T-cell (primary cell): ENCODE measurements around the gene EVI5L. TPM values are rescaled to one million over a fixed set of nuclear protein-coding genes. Genes with fewer than 3 reads are reported as not detected.

ENCODE experiments used
- ATAC-seq, 4 experiments: fragments of 200-7000 bp in 3 of 4; fragments of 150-1000 bp in 1 of 4; cut with Tn5 transposase; replicated peaks in 1 of 4; 1 replicate in 3 of 4; 2 replicates in 1 of 4; pipeline ENCODE4 v1.10.0; 2021; ENCODE audit warnings: moderate library complexity in 3 of 4, mild to moderate bottlenecking in 2 of 4, moderate number of reproducible peaks in 1 of 4
- CTCF ChIA-PET, 2 donors: fragments of 300-600 bp; sonication (Branson Sonifier 250); formaldehyde crosslinking; loops; one replicate each; lab custom pipeline; 2022; ENCODE audit warnings: antibody characterized with exemption in 2 of 2; lab: Charles Lee
- POLR2A ChIA-PET, 2 donors: fragments of 300-600 bp; sonication (Branson Sonifier 250); formaldehyde crosslinking; loops; one replicate each; lab custom pipeline; 2022; ENCODE audit warnings: antibody characterized with exemption in 2 of 2; lab: Charles Lee
- DNase-seq, 35 experiments: peaks; one replicate each; pipeline versions ENCODE4 v3.0.0 to v3.0.0-alpha.2; 2013 to 2023
- H3K27ac ChIP-seq: one replicate; pipeline ENCODE4 v1.5.1; 2013; ENCODE audit warnings: low read length
- H3K27me3 ChIP-seq, 2 experiments: replicated peaks in 1 of 2; 1 replicate in 1 of 2; 2 replicates in 1 of 2; pipeline versions ENCODE4 v1.6.1 to v1.7.0; 2013; ENCODE audit warnings: low read length in 1 of 2, mixed read lengths in 1 of 2; ENCODE audit not compliant: control insufficient read depth in 2 of 2, insufficient read depth in 2 of 2; ENCODE audit errors: extremely low read depth in 1 of 2
- H3K36me3 ChIP-seq, 2 donors: 1 replicate in 1 of 2; 2 replicates in 1 of 2; pipeline versions ENCODE4 v1.6.1 to v1.7.0; 2013; ENCODE audit warnings: low read length in 1 of 2; ENCODE audit not compliant: control insufficient read depth in 2 of 2, insufficient read depth in 1 of 2; ENCODE audit errors: extremely low read depth in 1 of 2
- H3K4me1 ChIP-seq, 2 experiments: 1 replicate in 1 of 2; 2 replicates in 1 of 2; pipeline versions ENCODE4 v1.6.1 to v1.7.0; 2013; ENCODE audit warnings: low read length in 2 of 2, mixed read lengths in 1 of 2; ENCODE audit not compliant: insufficient read depth in 2 of 2, control insufficient read depth in 1 of 2; ENCODE audit errors: extremely low read depth in 1 of 2
- H3K4me3 ChIP-seq, 2 donors: 1 replicate in 1 of 2; 2 replicates in 1 of 2; pipeline versions ENCODE4 v1.5.1 to v1.7.0; 2013; ENCODE audit warnings: mild to moderate bottlenecking in 2 of 2, low read length in 1 of 2, moderate library complexity in 1 of 2; ENCODE audit not compliant: control insufficient read depth in 1 of 2; ENCODE audit errors: extremely low read depth in 1 of 2
- H3K9me3 ChIP-seq: 2 replicates; pipeline ENCODE4 v1.7.0; 2013
- H3K27ac Mint-ChIP-seq, 2 donors: one replicate each; pipeline ENCODE4 v1.8.0; 2020 to 2021; ENCODE audit warnings: mild to moderate bottlenecking in 2 of 2, mixed read lengths in 2 of 2
- H3K27me3 Mint-ChIP-seq, 2 donors: one replicate each; pipeline ENCODE4 v1.8.0; 2021 to 2022; ENCODE audit warnings: mixed read lengths in 2 of 2
- H3K36me3 Mint-ChIP-seq: one replicate; pipeline ENCODE4 v1.8.0; 2021; ENCODE audit warnings: mixed read lengths
- H3K4me1 Mint-ChIP-seq, 3 donors: one replicate each; pipeline ENCODE4 v1.8.0; 2020 to 2022; ENCODE audit warnings: mixed read lengths in 3 of 3, mild to moderate bottlenecking in 1 of 3
- H3K4me3 Mint-ChIP-seq, 3 donors: one replicate each; pipeline ENCODE4 v1.8.0; 2020 to 2022; ENCODE audit warnings: mild to moderate bottlenecking in 3 of 3, mixed read lengths in 3 of 3, moderate library complexity in 3 of 3
- H3K9me3 Mint-ChIP-seq, 3 donors: one replicate each; pipeline ENCODE4 v1.8.0; 2020 to 2022; ENCODE audit warnings: mixed read lengths in 3 of 3
- WGBS: methylation state at CpG from one replicate; pipeline ENCODE4 v1.1.5; 2013; ENCODE audit warnings: missing lambda C conversion rate; ENCODE audit not compliant: insufficient coverage; 5-methylcytosine and 5-hydroxymethylcytosine counted together
- total RNA-seq, 35 experiments: library from RNA in 6 of 35; stranded (reverse) in 6 of 35; fragments of 120-200 nt in 1 of 35; gene quantifications; one replicate each; pipeline versions ENCODE4 v1.2.1 to v1.2.4 and lab custom pipeline; 2013 to 2026

Gene EVI5L
- total RNA-seq, 5 donors from 2014 or later (not counting 1 experiment from before 2014, with no cell fraction given): 9.6 to 15.1 (median 13.7) TPM

- H3K36me3 ChIP-seq: peaks cover 20 to 34% of the 10 kb centered on the region in 2 donors
These were observed 82.9 kb downstream of the EVI5L start for GRCh38 chr19:7912697-7913564.

GRCh38 chr19:7913652-7914051 lies 83.6 kb downstream of the EVI5L start:
- DNase-seq: no peak
- Histone ChIP-seq H3K4me1 (peaks cover 7 to 36% of the 10 kb centered on the region in 2 experiments), H3K36me3 (peaks cover 20 to 30% of the 10 kb centered on the region in 2 donors), H3K27ac (no peak overlapping the region), H3K4me3 (no peak overlapping the region), H3K27me3 (peaks cover 3 to 41% of the 10 kb centered on the region in 2 experiments), H3K9me3 (no peaks in the 10 kb centered on the region)
- H3K27me3 Mint-ChIP-seq: peaks cover 6 to 33% of the 10 kb centered on the region in 2 donors
- ChIA-PET CTCF (no interaction called here), POLR2A (no interaction called here)
- ATAC-seq: no peak
- no peak overlapping the region for H3K4me3 Mint-ChIP-seq
- H3K36me3 Mint-ChIP-seq: peaks cover 21% of the 10 kb centered on the region
- WGBS: 82% methylated on average over 6 of the region's 10 CpGs
- H3K27ac Mint-ChIP-seq: no peak overlapping the region
- H3K9me3 Mint-ChIP-seq: no peaks in the 10 kb centered on the region
- H3K4me1 Mint-ChIP-seq: peaks cover 6 to 20% (median 17%) of the 10 kb centered on the region in 3 donors

More at GRCh38 chr19:7912697-7913564, 82.9 kb downstream of the EVI5L start:
- CTCF ChIA-PET: no interaction called here
- Mint-ChIP-seq H3K27ac (no peak overlapping the region), H3K9me3 (no peaks in the 10 kb centered on the region), H3K27me3 (peaks cover 6 to 26% of the 10 kb centered on the region in 2 donors), H3K4me3 (no peak overlapping the region), H3K4me1 (peaks cover 2 to 15% (median 12%) of the 10 kb centered on the region in 3 donors), H3K36me3 (peaks cover 21% of the 10 kb centered on the region)
- Histone ChIP-seq H3K27me3 (peaks cover 0 to 34% of the 10 kb centered on the region in 2 experiments), H3K27ac (no peak overlapping the region), H3K4me3 (no peak overlapping the region), H3K4me1 (peaks cover 6 to 33% of the 10 kb centered on the region in 2 experiments), H3K9me3 (no peaks in the 10 kb centered on the region)
- 94% methylated on average over 22 of the region's 39 CpGs for WGBS
- DNase-seq: no peak
- no peak for ATAC-seq
- POLR2A ChIA-PET: interaction anchor here in 1 of 2 donors (1.0 kb wide), 1 partner anchor 8 kb away, joined by 5 read pairs; the partner anchor contains the start of gene SNAPC2

DNA sequence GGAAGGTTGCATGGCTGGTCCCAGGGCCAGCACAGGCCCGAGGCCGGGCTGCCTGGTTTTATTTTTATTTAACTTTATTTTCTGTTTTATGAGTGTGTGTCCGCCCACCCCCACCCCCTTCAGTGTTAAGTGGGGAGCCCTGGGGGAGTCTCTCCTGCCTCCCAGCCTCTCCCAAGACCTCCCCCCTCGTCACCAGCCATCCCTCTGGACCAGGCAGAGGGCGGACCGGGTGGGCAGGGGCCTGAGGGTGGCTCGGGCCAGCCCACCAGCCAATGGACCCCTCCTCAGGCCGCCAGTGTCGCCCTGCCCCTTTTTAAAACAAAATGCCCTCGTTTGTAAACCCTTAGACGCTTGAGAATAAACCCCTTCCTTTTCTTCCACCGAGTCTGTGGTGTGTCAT lies 84.1 kb downstream of the EVI5L start:
- WGBS: no CpG with 5 or more reads among the region's 12 CpGs
- H3K4me3 ChIP-seq: no peak overlapping the region
- ATAC-seq (no peak), DNase-seq (no peak)
- POLR2A ChIA-PET: no interaction called here
- peaks cover 21% of the 10 kb centered on the region for H3K36me3 Mint-ChIP-seq
- no peaks in the 10 kb centered on the region for H3K9me3 Mint-ChIP-seq
- H3K27ac Mint-ChIP-seq: no peak overlapping the region
- CTCF ChIA-PET: no interaction called here
- H3K4me1 Mint-ChIP-seq: peaks cover 6 to 20% (median 17%) of the 10 kb centered on the region in 3 donors
- H3K36me3 ChIP-seq: peaks cover 19 to 30% of the 10 kb centered on the region in 2 donors
- H3K9me3 ChIP-seq: no peaks in the 10 kb centered on the region
- H3K27me3 ChIP-seq: peaks cover 3 to 46% of the 10 kb centered on the region in 2 experiments
- no peak overlapping the region for H3K27ac ChIP-seq
- H3K4me3 Mint-ChIP-seq: no peak overlapping the region
- peaks cover 7 to 36% of the 10 kb centered on the region in 2 experiments for H3K4me1 ChIP-seq
- H3K27me3 Mint-ChIP-seq: peaks cover 6 to 33% of the 10 kb centered on the region in 2 donors

Other genes with a start within 250 kb of the EVI5L start
- 1 to 10 TPM in 2 of 5 donors, under 1 TPM in 3; 0.47 to 1.3 (median 0.51) TPM for gene CAMSAP3, start 234.4 kb upstream of the EVI5L start, total RNA-seq
- gene XAB2, start 200.7 kb upstream of the EVI5L start, total RNA-seq: 10 to 100 TPM; 59.9 to 82.6 (median 78.1) TPM
- gene PET100, start 200.4 kb upstream of the EVI5L start, total RNA-seq: 100 to 1,000 TPM; 105 to 139 (median 110) TPM
- 1 to 10 TPM; 1.6 to 8.9 (median 5.9) TPM for gene PCP2, start 196.5 kb upstream of the EVI5L start, total RNA-seq
- gene STXBP2, start 193.1 kb upstream of the EVI5L start, total RNA-seq: 100 to 1,000 TPM; 185 to 229 (median 228) TPM
- gene RETN, start 161.2 kb upstream of the EVI5L start, total RNA-seq: 1 to 10 TPM in 1 of 5 donors, not detected in 4; 1.6 TPM
- under 1 TPM in 1 of 5 donors, not detected in 4; 0.26 TPM for gene MCEMP1, start 153.1 kb upstream of the EVI5L start, total RNA-seq
- 10 to 100 TPM; 39.2 to 75.3 (median 69.4) TPM for gene TRAPPC5, start 149.4 kb upstream of the EVI5L start, total RNA-seq
- 1 to 10 TPM in 3 of 5 donors, under 1 TPM in 2; 0.90 to 2.5 (median 1.2) TPM for gene FCER2, start 128.1 kb upstream of the EVI5L start, total RNA-seq
- not detected for gene CLEC4G, start 98.1 kb upstream of the EVI5L start, total RNA-seq
- under 1 TPM in 1 of 5 donors, not detected in 4; 0.07 TPM for gene CD209, start 82.7 kb upstream of the EVI5L start, total RNA-seq
- gene CLEC4M, start 67.0 kb upstream of the EVI5L start, total RNA-seq: under 1 TPM in 2 of 5 donors, not detected in 3; 0.20 to 0.30 TPM
- gene PRR36, start 44.2 kb downstream of the EVI5L start, total RNA-seq: under 1 TPM; 0.28 to 0.85 (median 0.36) TPM
- under 1 TPM in 1 of 5 donors, not detected in 4; 0.06 TPM for gene LRRC8E, start 58.3 kb downstream of the EVI5L start, total RNA-seq
- gene MAP2K7, start 73.7 kb downstream of the EVI5L start, total RNA-seq: 10 to 100 TPM; 68.1 to 93.1 (median 73.5) TPM
- gene TGFBR3L, start 84.6 kb downstream of the EVI5L start, total RNA-seq: 1 to 10 TPM in 3 of 5 donors, under 1 TPM in 2; 0.76 to 4.5 (median 1.3) TPM
- 10 to 100 TPM in 4 of 5 donors, 1 to 10 TPM in 1; 9.0 to 22.9 (median 18.6) TPM for gene SNAPC2, start 90.1 kb downstream of the EVI5L start, total RNA-seq
- under 1 TPM in 4 of 5 donors, not detected in 1; 0.19 to 0.47 (median 0.30) TPM for gene CTXN1, start 95.9 kb downstream of the EVI5L start, total RNA-seq
- 10 to 100 TPM; 72.7 to 99.4 (median 90.3) TPM for gene TIMM44, start 113.4 kb downstream of the EVI5L start, total RNA-seq
- 10 to 100 TPM; 33.6 to 62.1 (median 57.1) TPM for gene ELAVL1, start 175.4 kb downstream of the EVI5L start, total RNA-seq
- gene CCL25, start 222.5 kb downstream of the EVI5L start, total RNA-seq: 1 to 10 TPM in 1 of 5 donors, not detected in 4; 1.4 TPM